Smooth muscle cell (in vitro differentiated cells): ENCODE measurements around the gene MBNL3. TPM values are rescaled to one million over a fixed set of nuclear protein-coding genes. Genes with fewer than 3 reads are reported as not detected.
A peak's percentile ranks its signal among the peaks of the same experiment; 100 is the strongest.

ENCODE experiments used
- DNase-seq: peaks from one replicate; lab custom pipeline; 2025; ENCODE audit not compliant: unreplicated experiment; lab: John Stamatoyannopoulos, UW
- H2AFZ ChIP-seq: fragments of 200-600 bp; sonication (generic); 2 replicates; pipeline ENCODE4 v1.6.0; 2016; ENCODE audit warnings: antibody characterized with exemption, low read depth, mild to moderate bottlenecking
- H3F3A ChIP-seq: fragments of 200-600 bp; sonication (generic); 2 replicates; pipeline ENCODE4 v1.6.0; 2017; ENCODE audit warnings: antibody characterized with exemption, low read depth
- H3K27ac ChIP-seq: fragments of 200-600 bp; sonication (generic); 2 replicates; pipeline ENCODE4 v1.5.1; 2016; ENCODE audit warnings: low read depth, mild to moderate bottlenecking
- H3K27me3 ChIP-seq: fragments of 200-600 bp; sonication (generic); 2 replicates; pipeline ENCODE4 v1.6.1; 2016; ENCODE audit warnings: low read depth, mild to moderate bottlenecking
- H3K36me3 ChIP-seq: fragments of 200-600 bp; sonication (generic); 2 replicates; pipeline ENCODE4 v1.5.1; 2016; ENCODE audit warnings: low read depth
- H3K4me1 ChIP-seq: fragments of 200-600 bp; sonication (generic); 2 replicates; pipeline ENCODE4 v1.5.1; 2016; ENCODE audit warnings: low read depth
- H3K4me2 ChIP-seq: fragments of 200-600 bp; sonication (generic); 2 replicates; pipeline ENCODE4 v1.6.0; 2016; ENCODE audit warnings: mild to moderate bottlenecking
- H3K4me3 ChIP-seq: fragments of 200-600 bp; sonication (generic); 2 replicates; pipeline ENCODE4 v1.5.1; 2016; ENCODE audit warnings: mild to moderate bottlenecking
- H3K79me2 ChIP-seq: fragments of 200-600 bp; sonication (generic); 2 replicates; pipeline ENCODE4 v1.6.0; 2016; ENCODE audit warnings: low read depth, mild to moderate bottlenecking
- H3K9ac ChIP-seq: fragments of 200-600 bp; sonication (generic); 2 replicates; pipeline ENCODE4 v1.6.0; 2016; ENCODE audit warnings: low read depth
- H3K9me3 ChIP-seq: fragments of 200-600 bp; sonication (generic); replicated peaks from 2 replicates; pipeline ENCODE4 v1.5.1; 2016; ENCODE audit warnings: low read depth
- H4K20me1 ChIP-seq: fragments of 200-600 bp; sonication (generic); 2 replicates; pipeline ENCODE4 v1.6.0; 2016; ENCODE audit warnings: low read depth
- CTCF ChIP-seq: fragments of 200-600 bp; sonication (generic); IDR thresholded peaks from 2 replicates; pipeline ENCODE4 v1.5.1; 2017; ENCODE audit warnings: borderline replicate concordance, mild to moderate bottlenecking, antibody characterized with exemption; ENCODE audit not compliant: insufficient read depth, poor library complexity, severe bottlenecking
- WGBS: methylation state at CpG from one replicate; pipeline ENCODE4 v1.1.7; 2016; ENCODE audit warnings: low lambda C conversion rate; 5-methylcytosine and 5-hydroxymethylcytosine counted together
- polyA plus RNA-seq: library from polyadenylated mRNA; unstranded; fragments of >200 nt; fragmentation: Nextera tagmentation; extraction: Ambion mirVana; gene quantifications from 2 replicates; pipeline ENCODE4 v1.2.1, GENCODE V29; 2016
- total RNA-seq: library from RNA; depleted of rRNA; stranded (reverse); fragments of >200 nt; gene quantifications from 2 replicates; pipeline ENCODE4 v1.2.3, GENCODE V29; 2014

Gene MBNL3
- total and polyA plus RNA-seq, 2 experiments from 2014 or later: 15.7 to 49.0 TPM

- Histone ChIP-seq H4K20me1 (no peaks in the 10 kb centered on the region), H3K27me3 (no peaks in the 10 kb centered on the region), H3F3A (no peaks in the 10 kb centered on the region), H3K79me2 (no peaks in the 10 kb centered on the region), H3K9ac (no peak overlapping the region), H3K4me1 (no peaks in the 10 kb centered on the region), H3K4me2 (peak overlapping the region; percentile 8), H3K27ac (peak overlapping the region; percentile 16), H3K9me3 (no peaks in the 10 kb centered on the region), H3K36me3 (no peaks in the 10 kb centered on the region), H3K4me3 (no peak overlapping the region), H2AFZ (no peak overlapping the region)
- 53% methylated on average over 3 of the region's 3 CpGs for WGBS
- no peak for DNase-seq
- no peak for TF ChIP-seq CTCF
These were observed 63.0 kb downstream of the MBNL3 start for GRCh38 chrX:132425744-132426318.

- no peak overlapping the region for H3K4me2 ChIP-seq
- no peaks in the 10 kb centered on the region for H3K9me3 ChIP-seq
- no peaks in the 10 kb centered on the region for H3K27me3 ChIP-seq
- H4K20me1 ChIP-seq: no peaks in the 10 kb centered on the region
- DNase-seq: no peak
- H2AFZ ChIP-seq: no peak overlapping the region
- 55% methylated on average over 5 of the region's 5 CpGs for WGBS
- no peaks in the 10 kb centered on the region for H3K79me2 ChIP-seq
- TF ChIP-seq CTCF: no peak
- no peak overlapping the region for H3K9ac ChIP-seq
- no peaks in the 10 kb centered on the region for H3K36me3 ChIP-seq
- no peak overlapping the region for H3K27ac ChIP-seq
- no peaks in the 10 kb centered on the region for H3F3A ChIP-seq
- H3K4me3 ChIP-seq: no peak overlapping the region
- H3K4me1 ChIP-seq: no peaks in the 10 kb centered on the region
These were observed 65.5 kb downstream of the MBNL3 start for GRCh38 chrX:132423323-132423722.

GRCh38 chrX:132415012-132415411 lies 73.8 kb downstream of the MBNL3 start:
- no peak for TF ChIP-seq CTCF
- no peaks in the 10 kb centered on the region for H3K79me2 ChIP-seq
- WGBS: 76% methylated on average over 3 of the region's 3 CpGs
- no peaks in the 10 kb centered on the region for H3F3A ChIP-seq
- no peak overlapping the region for H3K4me2 ChIP-seq
- H3K27ac ChIP-seq: no peak overlapping the region
- no peaks in the 10 kb centered on the region for H3K27me3 ChIP-seq
- no peak overlapping the region for H3K9ac ChIP-seq
- H2AFZ ChIP-seq: no peak overlapping the region
- no peak overlapping the region for H3K4me3 ChIP-seq
- H4K20me1 ChIP-seq: no peaks in the 10 kb centered on the region
- no peaks in the 10 kb centered on the region for H3K9me3 ChIP-seq
- H3K36me3 ChIP-seq: no peaks in the 10 kb centered on the region
- H3K4me1 ChIP-seq: peaks cover 4% of the 10 kb centered on the region
- DNase-seq: no peak

GRCh38 chrX:132414404-132414803 lies 74.4 kb downstream of the MBNL3 start:
- no peaks in the 10 kb centered on the region for H3K36me3 ChIP-seq
- peaks cover 7% of the 10 kb centered on the region for H3K4me1 ChIP-seq
- no peaks in the 10 kb centered on the region for H3F3A ChIP-seq
- H4K20me1 ChIP-seq: no peaks in the 10 kb centered on the region
- no peak overlapping the region for H3K4me2 ChIP-seq
- H3K4me3 ChIP-seq: no peak overlapping the region
- H3K79me2 ChIP-seq: no peaks in the 10 kb centered on the region
- H3K9me3 ChIP-seq: no peaks in the 10 kb centered on the region
- WGBS: 85% methylated on average over 2 of the region's 2 CpGs
- no peaks in the 10 kb centered on the region for H3K27me3 ChIP-seq
- no peak for DNase-seq
- no peak overlapping the region for H3K9ac ChIP-seq
- no peak for TF ChIP-seq CTCF
- H3K27ac ChIP-seq: no peak overlapping the region
- no peak overlapping the region for H2AFZ ChIP-seq
